ENCODE measurements around the gene CHST5. TPM values are rescaled to one million over a fixed set of nuclear protein-coding genes. Genes with fewer than 3 reads are reported as not detected.
"Not testable (repeated sequence)": the region's sequence is repeated elsewhere in the genome, so short reads cannot be mapped to it uniquely, and the experiment has no call there.

The CHST5 gene
- total RNA-seq, 2 donors from 2014 or later: 0.26 to 1.1 TPM

DNA sequence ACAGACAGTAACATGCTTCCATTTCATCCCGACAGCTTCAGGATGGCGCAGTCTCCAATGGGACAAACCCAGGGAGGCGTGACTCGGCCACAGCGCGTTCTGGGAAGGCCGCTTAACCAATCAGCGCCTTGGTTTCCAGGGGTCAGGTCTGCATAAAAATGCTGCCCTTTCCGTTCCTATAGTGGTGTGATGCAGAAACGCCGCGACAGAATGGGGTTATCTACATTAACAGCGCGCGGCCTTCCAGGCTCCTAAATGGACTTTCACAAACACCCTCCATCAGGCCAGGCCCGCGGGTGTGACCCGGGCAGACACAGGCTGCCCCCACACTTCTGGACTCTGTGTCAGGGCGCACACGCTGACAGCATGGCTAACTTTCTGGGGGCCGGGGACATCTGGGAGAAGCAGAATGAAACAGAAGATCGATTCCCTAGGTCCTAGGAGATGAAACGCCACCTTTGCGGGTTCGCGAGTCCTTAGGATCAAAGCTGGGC is 19.4 kb upstream of the CHST5 start:
- no peaks in the 10 kb centered on the region for H3K36me3 Mint-ChIP-seq (ENCODE audit: low read depth)
- WGBS, 2 experiments (ENCODE audit: insufficient coverage in 1 of 2, insufficient read length in 1 of 2): 0 to 1% methylated on average over 24 to 26 of the region's 26 CpGs
- Histone ChIP-seq H3K4me1 (ENCODE audit: control insufficient read depth, insufficient read depth, low read length) (no peaks in the 10 kb centered on the region), H3K27me3 (ENCODE audit: control insufficient read depth, insufficient read depth, low read length, poor library complexity, severe bottlenecking) (no peaks in the 10 kb centered on the region), H3K36me3 (ENCODE audit: control insufficient read depth, insufficient read depth, low read length) (no peaks in the 10 kb centered on the region), H3K9me3 (ENCODE audit: control insufficient read depth, low read length) (no peaks in the 10 kb centered on the region), H3K27ac (ENCODE audit: low read depth, low read length) (peak overlapping the region; percentile 78), H3K4me3 (ENCODE audit: low read length) (peak overlapping the region; percentile 94), H3K9ac (ENCODE audit: extremely low read depth, low read length, poor library complexity, severe bottlenecking) (peak overlapping the region; percentile 66)
- TF ChIP-seq, protein P1, sequence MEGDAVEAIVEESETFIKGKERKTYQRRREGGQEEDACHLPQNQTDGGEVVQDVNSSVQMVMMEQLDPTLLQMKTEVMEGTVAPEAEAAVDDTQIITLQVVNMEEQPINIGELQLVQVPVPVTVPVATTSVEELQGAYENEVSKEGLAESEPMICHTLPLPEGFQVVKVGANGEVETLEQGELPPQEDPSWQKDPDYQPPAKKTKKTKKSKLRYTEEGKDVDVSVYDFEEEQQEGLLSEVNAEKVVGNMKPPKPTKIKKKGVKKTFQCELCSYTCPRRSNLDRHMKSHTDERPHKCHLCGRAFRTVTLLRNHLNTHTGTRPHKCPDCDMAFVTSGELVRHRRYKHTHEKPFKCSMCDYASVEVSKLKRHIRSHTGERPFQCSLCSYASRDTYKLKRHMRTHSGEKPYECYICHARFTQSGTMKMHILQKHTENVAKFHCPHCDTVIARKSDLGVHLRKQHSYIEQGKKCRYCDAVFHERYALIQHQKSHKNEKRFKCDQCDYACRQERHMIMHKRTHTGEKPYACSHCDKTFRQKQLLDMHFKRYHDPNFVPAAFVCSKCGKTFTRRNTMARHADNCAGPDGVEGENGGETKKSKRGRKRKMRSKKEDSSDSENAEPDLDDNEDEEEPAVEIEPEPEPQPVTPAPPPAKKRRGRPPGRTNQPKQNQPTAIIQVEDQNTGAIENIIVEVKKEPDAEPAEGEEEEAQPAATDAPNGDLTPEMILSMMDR (conservative IDR thresholded peaks at IDR 0.05): no peak
- H3K4me3 Mint-ChIP-seq: peak overlapping the region; percentile 84
- peaks cover 8% of the 10 kb centered on the region for H3K4me1 Mint-ChIP-seq
- peak; percentile 97 for DNase-seq
- no peaks in the 10 kb centered on the region for H3K9me3 Mint-ChIP-seq
- peak overlapping the region; percentile 96 for H3K27ac Mint-ChIP-seq
- H3K27me3 Mint-ChIP-seq (ENCODE audit: insufficient read depth): no peaks in the 10 kb centered on the region

DNA sequence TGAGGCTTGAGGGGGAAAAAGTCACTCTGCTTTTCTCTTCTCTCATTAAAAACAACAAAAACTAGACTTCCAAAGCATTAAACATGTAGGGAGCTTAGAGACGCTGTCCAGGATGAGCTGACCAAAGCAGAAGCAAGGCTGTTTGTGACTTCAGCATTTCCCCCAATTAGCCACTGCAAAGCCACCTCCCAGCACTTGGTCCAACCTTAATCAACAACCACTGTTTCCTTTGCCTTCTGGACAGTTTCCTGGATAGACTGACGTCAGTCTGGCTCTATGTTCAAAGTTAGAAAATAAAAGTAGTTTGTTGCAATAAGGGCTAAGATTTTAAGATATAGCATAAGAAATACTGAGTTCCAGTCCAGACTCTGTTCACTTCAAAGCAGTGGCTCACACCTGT is 17.0 kb upstream of the CHST5 start:
- Mint-ChIP-seq H3K9me3 (no peaks in the 10 kb centered on the region), H3K36me3 (ENCODE audit: low read depth) (no peaks in the 10 kb centered on the region), H3K4me1 (peaks cover 1% of the 10 kb centered on the region), H3K27me3 (ENCODE audit: insufficient read depth) (no peaks in the 10 kb centered on the region), H3K27ac (no peak overlapping the region), H3K4me3 (no peak overlapping the region)
- Histone ChIP-seq H3K27me3 (ENCODE audit: control insufficient read depth, insufficient read depth, low read length, poor library complexity, severe bottlenecking) (no peaks in the 10 kb centered on the region), H3K9me3 (ENCODE audit: control insufficient read depth, low read length) (no peaks in the 10 kb centered on the region), H3K27ac (ENCODE audit: low read depth, low read length) (no peak overlapping the region), H3K36me3 (ENCODE audit: control insufficient read depth, insufficient read depth, low read length) (no peaks in the 10 kb centered on the region), H3K4me3 (ENCODE audit: low read length) (no peak overlapping the region), H3K4me1 (ENCODE audit: control insufficient read depth, insufficient read depth, low read length) (no peaks in the 10 kb centered on the region), H3K9ac (ENCODE audit: extremely low read depth, low read length, poor library complexity, severe bottlenecking) (no peak overlapping the region)
- WGBS, 2 experiments (ENCODE audit: insufficient coverage in 1 of 2, insufficient read length in 1 of 2): 89 to 100% methylated on average over 1 to 2 of the region's 2 CpGs
- TF ChIP-seq, protein P1 (conservative IDR thresholded peaks at IDR 0.05): no peak
- no peak for DNase-seq

DNA sequence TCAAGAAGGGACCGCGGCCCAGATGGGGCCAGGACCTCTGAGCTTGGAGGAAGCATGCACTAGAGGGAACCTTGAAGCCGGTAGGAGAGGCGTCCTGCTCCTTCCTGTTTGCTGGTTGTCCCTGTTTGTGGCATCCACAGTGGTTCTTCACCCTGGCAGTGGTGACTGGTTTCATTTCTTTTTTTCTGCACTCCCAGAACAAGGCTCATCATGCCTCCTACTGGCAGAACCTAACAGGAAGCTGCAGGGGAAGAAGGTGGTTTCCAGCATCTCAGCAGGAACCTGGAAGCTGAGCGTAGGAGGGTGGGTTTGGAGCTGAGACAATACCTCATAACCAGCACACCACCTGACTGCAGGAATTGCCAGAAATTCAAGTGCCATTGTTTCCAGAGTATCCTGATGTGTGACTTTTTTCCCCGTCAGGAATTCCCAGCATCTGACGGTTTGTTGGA is 14.3 kb upstream of the CHST5 start:
- TF ChIP-seq, protein P1 (conservative IDR thresholded peaks at IDR 0.05): peak; percentile 79
- Histone ChIP-seq H3K9ac (ENCODE audit: extremely low read depth, low read length, poor library complexity, severe bottlenecking) (no peak overlapping the region), H3K36me3 (ENCODE audit: control insufficient read depth, insufficient read depth, low read length) (no peaks in the 10 kb centered on the region), H3K4me1 (ENCODE audit: control insufficient read depth, insufficient read depth, low read length) (no peaks in the 10 kb centered on the region), H3K4me3 (ENCODE audit: low read length) (no peak overlapping the region), H3K9me3 (ENCODE audit: control insufficient read depth, low read length) (no peaks in the 10 kb centered on the region), H3K27me3 (ENCODE audit: control insufficient read depth, insufficient read depth, low read length, poor library complexity, severe bottlenecking) (no peaks in the 10 kb centered on the region), H3K27ac (ENCODE audit: low read depth, low read length) (no peak overlapping the region)
- Mint-ChIP-seq H3K9me3 (no peaks in the 10 kb centered on the region), H3K4me1 (no peaks in the 10 kb centered on the region), H3K36me3 (ENCODE audit: low read depth) (peaks cover under 1% of the 10 kb centered on the region), H3K27ac (no peak overlapping the region), H3K4me3 (no peak overlapping the region), H3K27me3 (ENCODE audit: insufficient read depth) (no peaks in the 10 kb centered on the region)
- peak; percentile 89 for DNase-seq
- 74 to 83% methylated on average over 5 to 7 of the region's 7 CpGs for WGBS, 2 experiments (ENCODE audit: insufficient coverage in 1 of 2, insufficient read length in 1 of 2)

DNA sequence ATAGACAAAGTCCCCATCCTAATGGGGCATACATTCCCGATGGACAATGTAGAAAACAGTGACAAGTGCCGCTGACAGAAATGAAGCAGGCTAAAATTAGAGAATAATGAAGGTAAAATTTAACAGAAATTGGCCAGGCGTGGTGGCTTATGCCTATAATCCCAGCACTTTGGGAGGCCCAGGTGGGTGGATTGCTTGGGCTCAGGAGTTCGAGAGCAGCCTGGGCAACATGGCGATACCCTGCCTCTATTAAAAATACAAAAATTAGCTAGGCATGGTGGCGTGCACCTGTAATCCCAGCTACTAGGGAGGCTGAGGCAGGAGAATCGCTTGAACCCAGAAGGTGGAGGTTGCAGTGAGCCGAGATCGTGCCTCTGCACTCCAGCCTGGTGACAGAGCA is 12.5 kb upstream of the CHST5 start:
- H3K36me3 ChIP-seq (ENCODE audit: control insufficient read depth, insufficient read depth, low read length); H3K27ac ChIP-seq (ENCODE audit: low read depth, low read length); H3K9ac ChIP-seq (ENCODE audit: extremely low read depth, low read length, poor library complexity, severe bottlenecking); H3K9me3 ChIP-seq (ENCODE audit: control insufficient read depth, low read length); H3K4me3 ChIP-seq (ENCODE audit: low read length); H3K4me1 ChIP-seq (ENCODE audit: control insufficient read depth, insufficient read depth, low read length); H3K27me3 ChIP-seq (ENCODE audit: control insufficient read depth, insufficient read depth, low read length, poor library complexity, severe bottlenecking); H3K4me3 Mint-ChIP-seq; H3K9me3 Mint-ChIP-seq; H3K27me3 Mint-ChIP-seq (ENCODE audit: insufficient read depth); H3K4me1 Mint-ChIP-seq; DNase-seq; H3K27ac Mint-ChIP-seq: not testable (repeated sequence)
- peaks cover 12% of the 10 kb centered on the region for H3K36me3 Mint-ChIP-seq (ENCODE audit: low read depth)
- WGBS, 2 experiments (ENCODE audit: insufficient coverage in 1 of 2, insufficient read length in 1 of 2): 91 to 92% methylated on average over 3 to 9 of the region's 9 CpGs

All from endodermal cell (in vitro differentiated cells).